Measurements from ENCODE around the gene ZNG1C. TPM values are rescaled to one million over a fixed set of nuclear protein-coding genes. Genes with fewer than 3 reads are reported as not detected.
"Not testable (repeated sequence)": the region's sequence is repeated elsewhere in the genome, so short reads cannot be mapped to it uniquely, and the experiment has no call there.

ZNG1C gene
- total and polyA plus RNA-seq, 2 experiments from 2014 or later, result 41.1 to 47.5 TPM

GRCh38 chr9:68324518-68324917 lies 82.7 kb downstream of the ZNG1C start:
- H4K20me1 ChIP-seq (ENCODE audit: insufficient read depth, poor library complexity, severe bottlenecking); H3K36me3 ChIP-seq (replicated peaks; ENCODE audit: insufficient read depth, low read depth); H3K27me3 ChIP-seq; H3K9me3 ChIP-seq (ENCODE audit: low read depth); H3K4me2 ChIP-seq; H3K79me2 ChIP-seq; H3K27ac ChIP-seq; H3K4me3 ChIP-seq; H2AFZ ChIP-seq; DNase-seq (ENCODE audit: low spot score); H3K4me1 ChIP-seq (ENCODE audit: insufficient read depth); H3K9me2 ChIP-seq (replicated peaks; ENCODE audit: insufficient read depth): not testable (repeated sequence)
- WGBS (ENCODE audit: low lambda C conversion rate, missing lambda C conversion rate), result no CpG with 5 or more reads among the region's 20 CpGs

GRCh38 chr9:68329106-68329505 lies 87.3 kb downstream of the ZNG1C start:
- H3K9me3 ChIP-seq (ENCODE audit: low read depth); H4K20me1 ChIP-seq (ENCODE audit: insufficient read depth, poor library complexity, severe bottlenecking); DNase-seq (ENCODE audit: low spot score); H3K4me1 ChIP-seq (ENCODE audit: insufficient read depth); H3K4me2 ChIP-seq; H2AFZ ChIP-seq; H3K79me2 ChIP-seq; H3K9me2 ChIP-seq (replicated peaks; ENCODE audit: insufficient read depth); H3K27ac ChIP-seq; H3K36me3 ChIP-seq (replicated peaks; ENCODE audit: insufficient read depth, low read depth); H3K27me3 ChIP-seq; H3K4me3 ChIP-seq: not testable (repeated sequence)
- WGBS (ENCODE audit: low lambda C conversion rate, missing lambda C conversion rate), result 65% methylated on average over 2 of the region's 4 CpGs

GRCh38 chr9:68330531-68331173 lies 88.9 kb downstream of the ZNG1C start:
- 80% methylated on average over 9 of the region's 11 CpGs for WGBS (ENCODE audit: low lambda C conversion rate, missing lambda C conversion rate)
- not testable (repeated sequence) for H3K4me2 ChIP-seq; H3K9me3 ChIP-seq (ENCODE audit: low read depth); H3K79me2 ChIP-seq; H3K27ac ChIP-seq; H3K4me1 ChIP-seq (ENCODE audit: insufficient read depth); H3K36me3 ChIP-seq (replicated peaks; ENCODE audit: insufficient read depth, low read depth); H4K20me1 ChIP-seq (ENCODE audit: insufficient read depth, poor library complexity, severe bottlenecking); H3K4me3 ChIP-seq; H2AFZ ChIP-seq; H3K27me3 ChIP-seq; H3K9me2 ChIP-seq (replicated peaks; ENCODE audit: insufficient read depth); DNase-seq (ENCODE audit: low spot score)

GRCh38 chr9:68332122-68332521 lies 90.3 kb downstream of the ZNG1C start:
- H3K4me1 ChIP-seq (ENCODE audit: insufficient read depth); H2AFZ ChIP-seq; DNase-seq (ENCODE audit: low spot score); H3K9me2 ChIP-seq (replicated peaks; ENCODE audit: insufficient read depth); H3K27me3 ChIP-seq; H3K27ac ChIP-seq; H4K20me1 ChIP-seq (ENCODE audit: insufficient read depth, poor library complexity, severe bottlenecking); H3K4me3 ChIP-seq; H3K9me3 ChIP-seq (ENCODE audit: low read depth); H3K4me2 ChIP-seq; H3K79me2 ChIP-seq; H3K36me3 ChIP-seq (replicated peaks; ENCODE audit: insufficient read depth, low read depth): not testable (repeated sequence)
- WGBS (ENCODE audit: low lambda C conversion rate, missing lambda C conversion rate), result 80% methylated on average over 1 of the region's 1 CpG

- not testable (repeated sequence) for H2AFZ ChIP-seq; H3K27ac ChIP-seq; H3K27me3 ChIP-seq; H3K4me2 ChIP-seq; H3K9me2 ChIP-seq (replicated peaks; ENCODE audit: insufficient read depth); H3K4me1 ChIP-seq (ENCODE audit: insufficient read depth); H3K9me3 ChIP-seq (ENCODE audit: low read depth); H3K4me3 ChIP-seq; DNase-seq (ENCODE audit: low spot score); H4K20me1 ChIP-seq (ENCODE audit: insufficient read depth, poor library complexity, severe bottlenecking); H3K36me3 ChIP-seq (replicated peaks; ENCODE audit: insufficient read depth, low read depth); H3K79me2 ChIP-seq
- WGBS (ENCODE audit: low lambda C conversion rate, missing lambda C conversion rate), result 70% methylated on average over 3 of the region's 3 CpGs
Measured at GRCh38 chr9:68335935-68336334, 94.2 kb downstream of the ZNG1C start.

- not testable (repeated sequence) for H3K4me2 ChIP-seq; H3K27ac ChIP-seq; H3K36me3 ChIP-seq (replicated peaks; ENCODE audit: insufficient read depth, low read depth); H4K20me1 ChIP-seq (ENCODE audit: insufficient read depth, poor library complexity, severe bottlenecking); H3K27me3 ChIP-seq; H3K4me1 ChIP-seq (ENCODE audit: insufficient read depth); H2AFZ ChIP-seq; H3K4me3 ChIP-seq; H3K79me2 ChIP-seq; H3K9me3 ChIP-seq (ENCODE audit: low read depth); H3K9me2 ChIP-seq (replicated peaks; ENCODE audit: insufficient read depth); DNase-seq (ENCODE audit: low spot score)
- WGBS (ENCODE audit: low lambda C conversion rate, missing lambda C conversion rate), result 53% methylated on average over 7 of the region's 10 CpGs
Measured at GRCh38 chr9:68336639-68337339, 95.0 kb downstream of the ZNG1C start.

GRCh38 chr9:68338000-68338399 lies 96.2 kb downstream of the ZNG1C start:
- not testable (repeated sequence) for H3K27ac ChIP-seq; H3K4me2 ChIP-seq; DNase-seq (ENCODE audit: low spot score); H4K20me1 ChIP-seq (ENCODE audit: insufficient read depth, poor library complexity, severe bottlenecking); H2AFZ ChIP-seq; H3K9me2 ChIP-seq (replicated peaks; ENCODE audit: insufficient read depth); H3K4me1 ChIP-seq (ENCODE audit: insufficient read depth); H3K9me3 ChIP-seq (ENCODE audit: low read depth); H3K79me2 ChIP-seq; H3K36me3 ChIP-seq (replicated peaks; ENCODE audit: insufficient read depth, low read depth); H3K4me3 ChIP-seq; H3K27me3 ChIP-seq
- 92% methylated on average over 7 of the region's 7 CpGs for WGBS (ENCODE audit: low lambda C conversion rate, missing lambda C conversion rate)
